ENCODE results near the gene NLRP1.
A peak's percentile ranks its signal among the peaks of the same experiment; 100 is the strongest.

Gene NLRP1

GRCh38 chr17:5516060-5516792, 68.1 kb downstream of the NLRP1 start:
- peak; percentile 99 for DNase-seq (ENCODE audit: low read depth)

- DNase-seq (ENCODE audit: low read depth): no peak
These were observed 69.3 kb downstream of the NLRP1 start for GRCh38 chr17:5514976-5515375.

GRCh38 chr17:5513628-5514027, 70.7 kb downstream of the NLRP1 start:
- no peak for DNase-seq (ENCODE audit: low read depth)

- DNase-seq (ENCODE audit: low read depth): no peak
These were observed 72.7 kb downstream of the NLRP1 start for GRCh38 chr17:5511401-5512225.

GRCh38 chr17:5510771-5511170, 73.5 kb downstream of the NLRP1 start:
- DNase-seq (ENCODE audit: low read depth): no peak

- DNase-seq (ENCODE audit: low read depth): peak; percentile 77
These were observed 74.8 kb downstream of the NLRP1 start for GRCh38 chr17:5509482-5509881.

- peak; percentile 79 for DNase-seq (ENCODE audit: low read depth)
These were observed 75.5 kb downstream of the NLRP1 start for GRCh38 chr17:5508810-5509209.

- no peak for DNase-seq (ENCODE audit: low read depth)
These were observed 78.0 kb downstream of the NLRP1 start for GRCh38 chr17:5506307-5506706.

GRCh38 chr17:5502552-5502951, 81.8 kb downstream of the NLRP1 start:
- DNase-seq (ENCODE audit: low read depth): no peak

GRCh38 chr17:5501685-5502084, 82.6 kb downstream of the NLRP1 start:
- no peak for DNase-seq (ENCODE audit: low read depth)

- peak; percentile 82 for DNase-seq (ENCODE audit: low read depth)
These were observed 83.5 kb downstream of the NLRP1 start for GRCh38 chr17:5500589-5501391.

- DNase-seq (ENCODE audit: low read depth): no peak
These were observed 84.1 kb downstream of the NLRP1 start for GRCh38 chr17:5500247-5500588.

- DNase-seq (ENCODE audit: low read depth): no peak
These were observed 84.7 kb downstream of the NLRP1 start for GRCh38 chr17:5499476-5500231.

- DNase-seq (ENCODE audit: low read depth): no peak
These were observed 91.3 kb downstream of the NLRP1 start for GRCh38 chr17:5492970-5493369.

GRCh38 chr17:5488752-5489151, 95.6 kb downstream of the NLRP1 start:
- no peak for DNase-seq (ENCODE audit: low read depth)

GRCh38 chr17:5486206-5487124, 97.8 kb downstream of the NLRP1 start, which contains the start of gene MIS12:
MIS12 (plus strand) TSS chr17:5486566; CDS start chr17:5488863, 2,297 bp downstream.
- DNase-seq (ENCODE audit: low read depth): peak; percentile 99

GRCh38 chr17:5485270-5486205, 98.8 kb downstream of the NLRP1 start, which contains the start of gene DERL2:
DERL2 (minus strand) TSS chr17:5486178; CDS start chr17:5486161, 17 bp downstream.
- peak; percentile 50 for DNase-seq (ENCODE audit: low read depth)

- DNase-seq (ENCODE audit: low read depth): no peak
These were observed 102.9 kb downstream of the NLRP1 start for GRCh38 chr17:5481451-5481850.

- no peak for DNase-seq (ENCODE audit: low read depth)
These were observed 103.3 kb downstream of the NLRP1 start for GRCh38 chr17:5480962-5481361.

Data from iris pigment epithelial cell (primary cell).